ENCODE measurements around the gene CYP26A1.

CYP26A1 gene

GRCh38 chr10:93064874-93065660 is 8.6 kb upstream of the CYP26A1 start:
- no peak for DNase-seq (ENCODE audit: low spot score)

- DNase-seq (ENCODE audit: low spot score), result no peak
These were observed 7.8 kb upstream of the CYP26A1 start for GRCh38 chr10:93065675-93066543.

- DNase-seq (ENCODE audit: low spot score), result no peak
These were observed 7.2 kb upstream of the CYP26A1 start for GRCh38 chr10:93066544-93066913.

- DNase-seq (ENCODE audit: low spot score), result no peak
These were observed 6.0 kb upstream of the CYP26A1 start for GRCh38 chr10:93067443-93068365.

GRCh38 chr10:93068411-93069244 is 5.1 kb upstream of the CYP26A1 start:
- no peak for DNase-seq (ENCODE audit: low spot score)

GRCh38 chr10:93069245-93069561 is 4.5 kb upstream of the CYP26A1 start:
- no peak for DNase-seq (ENCODE audit: low spot score)

- DNase-seq (ENCODE audit: low spot score), result no peak
These were observed 3.1 kb upstream of the CYP26A1 start for GRCh38 chr10:93070378-93071176.

GRCh38 chr10:93071177-93071472 is 2.6 kb upstream of the CYP26A1 start:
- no peak for DNase-seq (ENCODE audit: low spot score)

GRCh38 chr10:93071674-93072224 is 1.9 kb upstream of the CYP26A1 start:
- no peak for DNase-seq (ENCODE audit: low spot score)

- no peak for DNase-seq (ENCODE audit: low spot score)
These were observed 1.4 kb upstream of the CYP26A1 start for GRCh38 chr10:93072225-93072712.

- DNase-seq (ENCODE audit: low spot score), result no peak
These were observed 767 bp upstream of the CYP26A1 start for GRCh38 chr10:93072713-93073538.

GRCh38 chr10:93074147-93074596 is 479 bp downstream of the CYP26A1 start:
- DNase-seq (ENCODE audit: low spot score), result no peak

GRCh38 chr10:93074597-93075368 is 1.1 kb downstream of the CYP26A1 start:
- DNase-seq (ENCODE audit: low spot score), result no peak

- DNase-seq (ENCODE audit: low spot score), result no peak
These were observed 1.9 kb downstream of the CYP26A1 start for GRCh38 chr10:93075369-93076221.

GRCh38 chr10:93076871-93077270 is 3.2 kb downstream of the CYP26A1 start:
- DNase-seq (ENCODE audit: low spot score), result no peak

- no peak for DNase-seq (ENCODE audit: low spot score)
These were observed 4.2 kb downstream of the CYP26A1 start for GRCh38 chr10:93077860-93078337.

GRCh38 chr10:93079663-93080349 is 6.1 kb downstream of the CYP26A1 start:
- no peak for DNase-seq (ENCODE audit: low spot score)

Measured in CD4-positive, alpha-beta T cell treated with Interleukin-15 for 4 hours (primary cell).